GM23338 (cell line): ENCODE results near the gene PLEKHG4. TPM values are rescaled to one million over a fixed set of nuclear protein-coding genes. Genes with fewer than 3 reads are reported as not detected.
A peak's percentile ranks its signal among the peaks of the same experiment; 100 is the strongest.

Experiments used
- ATAC-seq: fragments of 200-7000 bp; cut with Tn5 transposase; 3 replicates; pipeline ENCODE4 v1.9.1; 2020
- DNase-seq: peaks from one replicate; pipeline ENCODE4 v3.0.0-alpha.2; 2015; ENCODE audit warnings: low spot score
- H2AFZ ChIP-seq: fragments of 200-600 bp; sonication (generic); 2 replicates; pipeline ENCODE4 v1.8.0; 2016; ENCODE audit warnings: antibody characterized with exemption, mild to moderate bottlenecking, moderate library complexity
- H3F3A ChIP-seq: fragments of 200-600 bp; sonication (generic); replicated peaks from 2 replicates; pipeline ENCODE4 v1.8.0; 2017; ENCODE audit warnings: antibody characterized with exemption, mixed run types, low read depth
- H3K27ac ChIP-seq: fragments of 200-600 bp; sonication (generic); 2 replicates; pipeline ENCODE4 v1.6.1; 2016; ENCODE audit warnings: low read depth
- H3K27me3 ChIP-seq: fragments of 200-600 bp; sonication (generic); 2 replicates; pipeline ENCODE4 v1.8.0; 2016; ENCODE audit warnings: mild to moderate bottlenecking, mixed run types, moderate library complexity; ENCODE audit not compliant: insufficient read depth
- H3K36me3 ChIP-seq: fragments of 200-600 bp; sonication (generic); 2 replicates; pipeline ENCODE4 v1.8.0; 2016; ENCODE audit warnings: mild to moderate bottlenecking; ENCODE audit not compliant: insufficient read depth
- H3K4me1 ChIP-seq: fragments of 200-600 bp; sonication (generic); 2 replicates; pipeline ENCODE4 v1.8.0; 2016; ENCODE audit warnings: mild to moderate bottlenecking, moderate library complexity; ENCODE audit not compliant: insufficient read depth
- H3K4me2 ChIP-seq: fragments of 200-600 bp; sonication (generic); 2 replicates; pipeline ENCODE4 v1.7.1; 2017; ENCODE audit warnings: mixed run types
- H3K4me3 ChIP-seq: fragments of 200-600 bp; sonication (generic); 2 replicates; pipeline ENCODE4 v1.6.1; 2016; ENCODE audit warnings: mixed run types
- H3K79me2 ChIP-seq: fragments of 200-600 bp; sonication (generic); replicated peaks from 2 replicates; pipeline ENCODE4 v1.8.0; 2017; ENCODE audit warnings: mild to moderate bottlenecking; ENCODE audit not compliant: insufficient read depth
- H3K9me2 ChIP-seq: fragments of 200-600 bp; sonication (generic); 2 replicates; pipeline ENCODE4 v1.8.0; 2017; ENCODE audit not compliant: insufficient read depth
- H4K20me1 ChIP-seq: fragments of 200-600 bp; sonication (generic); replicated peaks from 2 replicates; pipeline ENCODE4 v1.8.0; 2017; ENCODE audit warnings: mild to moderate bottlenecking; ENCODE audit not compliant: insufficient read depth
- H3K27ac Mint-ChIP-seq: 2 replicates; pipeline ENCODE4 v1.8.0; 2020; ENCODE audit warnings: inconsistent platforms, mild to moderate bottlenecking, moderate library complexity, mixed read lengths
- H3K27me3 Mint-ChIP-seq: 3 replicates; pipeline ENCODE4 v1.8.0; 2022; ENCODE audit warnings: low read depth, mild to moderate bottlenecking, moderate library complexity, mixed read lengths, inconsistent platforms; ENCODE audit not compliant: insufficient read depth, poor library complexity
- H3K36me3 Mint-ChIP-seq: 3 replicates; pipeline ENCODE4 v1.8.0; 2021; ENCODE audit warnings: low read depth, mild to moderate bottlenecking, inconsistent platforms, moderate library complexity, mixed read lengths
- H3K4me1 Mint-ChIP-seq: 3 replicates; pipeline ENCODE4 v1.8.0; 2020; ENCODE audit warnings: mild to moderate bottlenecking, inconsistent platforms, mixed read lengths
- H3K4me3 Mint-ChIP-seq: 3 replicates; pipeline ENCODE4 v1.8.0; 2021; ENCODE audit warnings: moderate library complexity, mild to moderate bottlenecking, inconsistent platforms, mixed read lengths
- H3K9me3 Mint-ChIP-seq: 3 replicates; pipeline ENCODE4 v1.8.0; 2020; ENCODE audit warnings: moderate library complexity, mild to moderate bottlenecking, inconsistent platforms, mixed read lengths
- CREB1 ChIP-seq: fragments of 250-450 bp; sonication (Bioruptor Pico); IDR thresholded peaks from 2 replicates; pipeline ENCODE4 v1.5.0; 2020; ENCODE audit warnings: low read depth, mild to moderate bottlenecking, moderate library complexity
- CTCF ChIP-seq, 2 experiments: fragments of 200-600 bp in 1 of 2; sonication (generic) in 1 of 2; conservative IDR thresholded peaks; 2 replicates each; pipeline versions ENCODE4 v1.5.1 to v1.6.1; 2016 to 2017; ENCODE audit warnings: antibody characterized with exemption in 2 of 2, low read depth in 2 of 2, mild to moderate bottlenecking in 2 of 2, moderate library complexity in 1 of 2
- EZH2 ChIP-seq: fragments of 200-600 bp; sonication (generic); IDR thresholded peaks from one replicate; pipeline ENCODE4 v1.8.0; 2017; ENCODE audit warnings: antibody characterized with exemption, mild to moderate bottlenecking, low read depth; ENCODE audit not compliant: unreplicated experiment
- EZH2phosphoT487 ChIP-seq: fragments of 200-600 bp; sonication (generic); IDR thresholded peaks from one replicate; pipeline ENCODE4 v1.8.1; 2018; ENCODE audit warnings: antibody characterized with exemption; ENCODE audit not compliant: unreplicated experiment
- JUNB ChIP-seq: IDR thresholded peaks from one replicate; pipeline ENCODE4 v1.6.1; 2016; ENCODE audit warnings: antibody characterized with exemption; ENCODE audit not compliant: unreplicated experiment
- NANOG ChIP-seq: IDR thresholded peaks from 2 replicates; pipeline ENCODE4 v1.6.1; 2016; ENCODE audit warnings: antibody characterized with exemption, borderline replicate concordance
- POLR2AphosphoS5 ChIP-seq: IDR thresholded peaks from 2 replicates; pipeline ENCODE4 v1.6.1; 2016; ENCODE audit warnings: antibody characterized with exemption, low read depth
- STAT1 ChIP-seq: IDR thresholded peaks from one replicate; pipeline ENCODE4 v1.6.1; 2016; ENCODE audit warnings: antibody characterized with exemption; ENCODE audit not compliant: unreplicated experiment
- ZNF114 ChIP-seq: fragments of 250-450 bp; sonication (Bioruptor Pico); IDR thresholded peaks from 2 replicates; pipeline ENCODE4 v1.5.0; 2020; ENCODE audit warnings: mild to moderate bottlenecking, moderate library complexity
- ZNF331 ChIP-seq: fragments of 250-450 bp; sonication (Bioruptor Pico); IDR thresholded peaks from 2 replicates; pipeline ENCODE4 v1.5.0; 2020; ENCODE audit warnings: low read depth, mild to moderate bottlenecking, moderate library complexity
- polyA plus RNA-seq: library from polyadenylated mRNA; unstranded; fragments of >200 nt; fragmentation: Nextera tagmentation; extraction: Ambion mirVana; gene quantifications from 2 replicates; pipeline ENCODE4 v1.2.1, GENCODE V29; 2016
- total RNA-seq: library from RNA; depleted of rRNA; stranded (reverse); fragments of >200 nt; shearing (Covaris generic); gene quantifications from 2 replicates; pipeline ENCODE4 v1.2.3, GENCODE V29; 2014
- TF ChIP-seq, protein P1 (sequence below): fragments of 250-450 bp; sonication (Bioruptor Pico); IDR thresholded peaks from 2 replicates; pipeline ENCODE4 v1.5.0; 2020; ENCODE audit warnings: mild to moderate bottlenecking, moderate library complexity
- TF ChIP-seq, protein P2 (sequence below): IDR thresholded peaks from 2 replicates; pipeline ENCODE4 v1.6.1; 2016; ENCODE audit warnings: antibody characterized with exemption
- TF ChIP-seq, protein P3 (sequence below): IDR thresholded peaks from one replicate; pipeline ENCODE4 v1.6.1; 2018; ENCODE audit warnings: antibody characterized with exemption; ENCODE audit not compliant: unreplicated experiment

The PLEKHG4 gene
- total and polyA plus RNA-seq, 2 experiments from 2014 or later, result 3.2 to 10.3 TPM

- no peaks in the 10 kb centered on the region for H3K9me3 Mint-ChIP-seq
- H4K20me1 ChIP-seq, result no peaks in the 10 kb centered on the region; the same call in none of the 2 replicates
- H3K27me3 Mint-ChIP-seq, result peaks cover 27% of the 10 kb centered on the region
- peaks cover 18% of the 10 kb centered on the region for H3F3A ChIP-seq
- peak overlapping the region; percentile 89; the same call in 1 of the 2 replicates for H3K4me3 ChIP-seq
- H3K27me3 ChIP-seq, result peaks cover 34% of the 10 kb centered on the region
- peak overlapping the region; percentile 81 for H3K4me3 Mint-ChIP-seq
- ATAC-seq, result no peak
- peaks cover 3% of the 10 kb centered on the region; the same call in 2 of the 3 replicates for H3K36me3 Mint-ChIP-seq
- peaks cover 20% of the 10 kb centered on the region for H3K4me1 ChIP-seq
- H2AFZ ChIP-seq, result no peak overlapping the region
- TF ChIP-seq CREB1 (CRISPR knock-in tag) (no peak), ZNF114 (CRISPR knock-in tag) (no peak), JUNB (no peak), POLR2AphosphoS5 (no peak), STAT1 (no peak), EZH2phosphoT487 (no peak), EZH2 (no peak), NANOG (no peak), CTCF (conservative IDR thresholded peaks at IDR 0.05; ENCODE audit: low read depth in 2 of 2) (no peak), ZNF331 (CRISPR knock-in tag) (no peak)
- TF ChIP-seq, protein P1, sequence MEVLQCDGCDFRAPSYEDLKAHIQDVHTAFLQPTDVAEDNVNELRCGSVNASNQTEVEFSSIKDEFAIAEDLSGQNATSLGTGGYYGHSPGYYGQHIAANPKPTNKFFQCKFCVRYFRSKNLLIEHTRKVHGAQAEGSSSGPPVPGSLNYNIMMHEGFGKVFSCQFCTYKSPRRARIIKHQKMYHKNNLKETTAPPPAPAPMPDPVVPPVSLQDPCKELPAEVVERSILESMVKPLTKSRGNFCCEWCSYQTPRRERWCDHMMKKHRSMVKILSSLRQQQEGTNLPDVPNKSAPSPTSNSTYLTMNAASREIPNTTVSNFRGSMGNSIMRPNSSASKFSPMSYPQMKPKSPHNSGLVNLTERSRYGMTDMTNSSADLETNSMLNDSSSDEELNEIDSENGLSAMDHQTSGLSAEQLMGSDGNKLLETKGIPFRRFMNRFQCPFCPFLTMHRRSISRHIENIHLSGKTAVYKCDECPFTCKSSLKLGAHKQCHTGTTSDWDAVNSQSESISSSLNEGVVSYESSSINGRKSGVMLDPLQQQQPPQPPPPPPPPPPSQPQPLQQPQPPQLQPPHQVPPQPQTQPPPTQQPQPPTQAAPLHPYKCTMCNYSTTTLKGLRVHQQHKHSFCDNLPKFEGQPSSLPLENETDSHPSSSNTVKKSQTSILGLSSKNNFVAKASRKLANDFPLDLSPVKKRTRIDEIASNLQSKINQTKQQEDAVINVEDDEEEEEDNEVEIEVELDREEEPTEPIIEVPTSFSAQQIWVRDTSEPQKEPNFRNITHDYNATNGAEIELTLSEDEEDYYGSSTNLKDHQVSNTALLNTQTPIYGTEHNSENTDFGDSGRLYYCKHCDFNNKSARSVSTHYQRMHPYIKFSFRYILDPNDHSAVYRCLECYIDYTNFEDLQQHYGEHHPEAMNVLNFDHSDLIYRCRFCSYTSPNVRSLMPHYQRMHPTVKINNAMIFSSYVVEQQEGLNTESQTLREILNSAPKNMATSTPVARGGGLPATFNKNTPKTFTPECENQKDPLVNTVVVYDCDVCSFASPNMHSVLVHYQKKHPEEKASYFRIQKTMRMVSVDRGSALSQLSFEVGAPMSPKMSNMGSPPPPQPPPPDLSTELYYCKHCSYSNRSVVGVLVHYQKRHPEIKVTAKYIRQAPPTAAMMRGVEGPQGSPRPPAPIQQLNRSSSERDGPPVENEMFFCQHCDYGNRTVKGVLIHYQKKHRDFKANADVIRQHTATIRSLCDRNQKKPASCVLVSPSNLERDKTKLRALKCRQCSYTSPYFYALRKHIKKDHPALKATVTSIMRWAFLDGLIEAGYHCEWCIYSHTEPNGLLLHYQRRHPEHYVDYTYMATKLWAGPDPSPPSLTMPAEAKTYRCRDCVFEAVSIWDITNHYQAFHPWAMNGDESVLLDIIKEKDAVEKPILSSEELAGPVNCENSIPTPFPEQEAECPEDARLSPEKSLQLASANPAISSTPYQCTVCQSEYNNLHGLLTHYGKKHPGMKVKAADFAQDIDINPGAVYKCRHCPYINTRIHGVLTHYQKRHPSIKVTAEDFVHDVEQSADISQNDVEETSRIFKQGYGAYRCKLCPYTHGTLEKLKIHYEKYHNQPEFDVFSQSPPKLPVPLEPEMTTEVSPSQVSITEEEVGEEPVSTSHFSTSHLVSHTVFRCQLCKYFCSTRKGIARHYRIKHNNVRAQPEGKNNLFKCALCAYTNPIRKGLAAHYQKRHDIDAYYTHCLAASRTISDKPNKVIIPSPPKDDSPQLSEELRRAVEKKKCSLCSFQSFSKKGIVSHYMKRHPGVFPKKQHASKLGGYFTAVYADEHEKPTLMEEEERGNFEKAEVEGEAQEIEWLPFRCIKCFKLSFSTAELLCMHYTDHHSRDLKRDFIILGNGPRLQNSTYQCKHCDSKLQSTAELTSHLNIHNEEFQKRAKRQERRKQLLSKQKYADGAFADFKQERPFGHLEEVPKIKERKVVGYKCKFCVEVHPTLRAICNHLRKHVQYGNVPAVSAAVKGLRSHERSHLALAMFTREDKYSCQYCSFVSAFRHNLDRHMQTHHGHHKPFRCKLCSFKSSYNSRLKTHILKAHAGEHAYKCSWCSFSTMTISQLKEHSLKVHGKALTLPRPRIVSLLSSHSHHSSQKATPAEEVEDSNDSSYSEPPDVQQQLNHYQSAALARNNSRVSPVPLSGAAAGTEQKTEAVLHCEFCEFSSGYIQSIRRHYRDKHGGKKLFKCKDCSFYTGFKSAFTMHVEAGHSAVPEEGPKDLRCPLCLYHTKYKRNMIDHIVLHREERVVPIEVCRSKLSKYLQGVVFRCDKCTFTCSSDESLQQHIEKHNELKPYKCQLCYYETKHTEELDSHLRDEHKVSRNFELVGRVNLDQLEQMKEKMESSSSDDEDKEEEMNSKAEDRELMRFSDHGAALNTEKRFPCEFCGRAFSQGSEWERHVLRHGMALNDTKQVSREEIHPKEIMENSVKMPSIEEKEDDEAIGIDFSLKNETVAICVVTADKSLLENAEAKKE (CRISPR knock-in tag), result no peak
- TF ChIP-seq, protein P2, sequence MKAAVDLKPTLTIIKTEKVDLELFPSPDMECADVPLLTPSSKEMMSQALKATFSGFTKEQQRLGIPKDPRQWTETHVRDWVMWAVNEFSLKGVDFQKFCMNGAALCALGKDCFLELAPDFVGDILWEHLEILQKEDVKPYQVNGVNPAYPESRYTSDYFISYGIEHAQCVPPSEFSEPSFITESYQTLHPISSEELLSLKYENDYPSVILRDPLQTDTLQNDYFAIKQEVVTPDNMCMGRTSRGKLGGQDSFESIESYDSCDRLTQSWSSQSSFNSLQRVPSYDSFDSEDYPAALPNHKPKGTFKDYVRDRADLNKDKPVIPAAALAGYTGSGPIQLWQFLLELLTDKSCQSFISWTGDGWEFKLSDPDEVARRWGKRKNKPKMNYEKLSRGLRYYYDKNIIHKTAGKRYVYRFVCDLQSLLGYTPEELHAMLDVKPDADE, result no peak
- TF ChIP-seq, protein P3, sequence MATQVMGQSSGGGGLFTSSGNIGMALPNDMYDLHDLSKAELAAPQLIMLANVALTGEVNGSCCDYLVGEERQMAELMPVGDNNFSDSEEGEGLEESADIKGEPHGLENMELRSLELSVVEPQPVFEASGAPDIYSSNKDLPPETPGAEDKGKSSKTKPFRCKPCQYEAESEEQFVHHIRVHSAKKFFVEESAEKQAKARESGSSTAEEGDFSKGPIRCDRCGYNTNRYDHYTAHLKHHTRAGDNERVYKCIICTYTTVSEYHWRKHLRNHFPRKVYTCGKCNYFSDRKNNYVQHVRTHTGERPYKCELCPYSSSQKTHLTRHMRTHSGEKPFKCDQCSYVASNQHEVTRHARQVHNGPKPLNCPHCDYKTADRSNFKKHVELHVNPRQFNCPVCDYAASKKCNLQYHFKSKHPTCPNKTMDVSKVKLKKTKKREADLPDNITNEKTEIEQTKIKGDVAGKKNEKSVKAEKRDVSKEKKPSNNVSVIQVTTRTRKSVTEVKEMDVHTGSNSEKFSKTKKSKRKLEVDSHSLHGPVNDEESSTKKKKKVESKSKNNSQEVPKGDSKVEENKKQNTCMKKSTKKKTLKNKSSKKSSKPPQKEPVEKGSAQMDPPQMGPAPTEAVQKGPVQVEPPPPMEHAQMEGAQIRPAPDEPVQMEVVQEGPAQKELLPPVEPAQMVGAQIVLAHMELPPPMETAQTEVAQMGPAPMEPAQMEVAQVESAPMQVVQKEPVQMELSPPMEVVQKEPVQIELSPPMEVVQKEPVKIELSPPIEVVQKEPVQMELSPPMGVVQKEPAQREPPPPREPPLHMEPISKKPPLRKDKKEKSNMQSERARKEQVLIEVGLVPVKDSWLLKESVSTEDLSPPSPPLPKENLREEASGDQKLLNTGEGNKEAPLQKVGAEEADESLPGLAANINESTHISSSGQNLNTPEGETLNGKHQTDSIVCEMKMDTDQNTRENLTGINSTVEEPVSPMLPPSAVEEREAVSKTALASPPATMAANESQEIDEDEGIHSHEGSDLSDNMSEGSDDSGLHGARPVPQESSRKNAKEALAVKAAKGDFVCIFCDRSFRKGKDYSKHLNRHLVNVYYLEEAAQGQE, result no peak
- H3K27ac ChIP-seq, result no peak overlapping the region
- H3K9me2 ChIP-seq, result no peaks in the 10 kb centered on the region
- no peak for DNase-seq
- no peak overlapping the region for H3K27ac Mint-ChIP-seq
- peak overlapping the region; percentile 94 for H3K4me2 ChIP-seq
- no peaks in the 10 kb centered on the region; the same call in 1 of the 2 replicates for H3K36me3 ChIP-seq
- peaks cover 7% of the 10 kb centered on the region for H3K79me2 ChIP-seq
- H3K4me1 Mint-ChIP-seq, result peaks cover 29% of the 10 kb centered on the region
Observed at GRCh38 chr16:67250045-67250327, 29.3 kb upstream of the PLEKHG4 start.
